ENCODE measurements around the gene ZNF343. TPM values are rescaled to one million over a fixed set of nuclear protein-coding genes. Genes with fewer than 3 reads are reported as not detected.

ZNF343 gene
- total RNA-seq, 1 donor from 2014 or later: 6.2 TPM

DNA sequence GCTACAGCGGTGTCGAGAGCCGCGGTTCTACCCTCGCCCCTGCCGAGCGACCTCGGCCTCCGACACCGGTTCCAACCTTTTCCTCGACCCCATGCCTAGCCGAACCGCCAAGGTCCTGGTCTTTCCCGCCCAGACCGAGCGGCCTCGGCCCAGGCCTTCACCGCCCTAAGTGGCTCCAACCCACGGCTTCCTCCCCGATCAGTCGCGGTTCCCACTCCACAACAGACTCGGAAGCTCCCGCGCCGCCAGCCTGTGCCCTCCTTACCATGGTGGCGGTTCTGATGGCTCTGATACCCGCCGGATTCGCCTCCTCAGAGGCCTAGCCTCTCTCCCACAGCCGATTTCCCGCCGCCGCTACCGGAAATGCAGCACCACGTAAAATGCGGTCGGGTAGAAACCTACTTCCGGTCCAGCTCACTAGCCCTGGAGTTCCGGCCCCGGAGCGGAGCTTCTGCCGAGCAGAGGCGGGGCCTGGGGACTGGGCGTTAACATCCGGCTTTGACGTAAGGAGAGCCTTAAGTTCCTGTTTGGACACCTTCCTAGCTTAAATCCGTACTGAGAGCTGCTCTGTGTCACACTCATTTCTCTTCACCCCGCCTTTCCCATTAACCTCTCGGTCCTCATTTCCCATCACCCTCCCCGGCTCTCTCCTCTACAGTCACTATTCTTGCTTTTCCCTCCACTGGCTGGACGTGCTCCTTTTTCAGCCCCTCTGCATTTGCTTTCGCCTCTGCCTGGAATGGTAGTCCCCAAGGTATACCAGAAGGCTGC lies 38.1 kb downstream of the ZNF343 start, which contains the start of gene SNRPB:
Gene SNRPB (minus strand): TSS at position 367 of the 771 bp plus-strand sequence. CDS start 99 bp downstream, at position 268.
- Histone ChIP-seq H3K36me3 (ENCODE audit: control insufficient read depth, insufficient read depth, low read length) (no peaks in the 10 kb centered on the region), H3K4me3 (ENCODE audit: low read depth, low read length) (peak within 1 kb of the TSS; percentile 73), H3K27me3 (ENCODE audit: control insufficient read depth, insufficient read depth, low read length) (no peaks in the 10 kb centered on the region)
- TF ChIP-seq, protein P1, sequence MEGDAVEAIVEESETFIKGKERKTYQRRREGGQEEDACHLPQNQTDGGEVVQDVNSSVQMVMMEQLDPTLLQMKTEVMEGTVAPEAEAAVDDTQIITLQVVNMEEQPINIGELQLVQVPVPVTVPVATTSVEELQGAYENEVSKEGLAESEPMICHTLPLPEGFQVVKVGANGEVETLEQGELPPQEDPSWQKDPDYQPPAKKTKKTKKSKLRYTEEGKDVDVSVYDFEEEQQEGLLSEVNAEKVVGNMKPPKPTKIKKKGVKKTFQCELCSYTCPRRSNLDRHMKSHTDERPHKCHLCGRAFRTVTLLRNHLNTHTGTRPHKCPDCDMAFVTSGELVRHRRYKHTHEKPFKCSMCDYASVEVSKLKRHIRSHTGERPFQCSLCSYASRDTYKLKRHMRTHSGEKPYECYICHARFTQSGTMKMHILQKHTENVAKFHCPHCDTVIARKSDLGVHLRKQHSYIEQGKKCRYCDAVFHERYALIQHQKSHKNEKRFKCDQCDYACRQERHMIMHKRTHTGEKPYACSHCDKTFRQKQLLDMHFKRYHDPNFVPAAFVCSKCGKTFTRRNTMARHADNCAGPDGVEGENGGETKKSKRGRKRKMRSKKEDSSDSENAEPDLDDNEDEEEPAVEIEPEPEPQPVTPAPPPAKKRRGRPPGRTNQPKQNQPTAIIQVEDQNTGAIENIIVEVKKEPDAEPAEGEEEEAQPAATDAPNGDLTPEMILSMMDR (IDR thresholded peaks at IDR 0.05; ENCODE audit: insufficient read depth, low read length, poor library complexity, severe bottlenecking): no peak
- peak; percentile 96 for DNase-seq (ENCODE audit: low read depth)

DNA sequence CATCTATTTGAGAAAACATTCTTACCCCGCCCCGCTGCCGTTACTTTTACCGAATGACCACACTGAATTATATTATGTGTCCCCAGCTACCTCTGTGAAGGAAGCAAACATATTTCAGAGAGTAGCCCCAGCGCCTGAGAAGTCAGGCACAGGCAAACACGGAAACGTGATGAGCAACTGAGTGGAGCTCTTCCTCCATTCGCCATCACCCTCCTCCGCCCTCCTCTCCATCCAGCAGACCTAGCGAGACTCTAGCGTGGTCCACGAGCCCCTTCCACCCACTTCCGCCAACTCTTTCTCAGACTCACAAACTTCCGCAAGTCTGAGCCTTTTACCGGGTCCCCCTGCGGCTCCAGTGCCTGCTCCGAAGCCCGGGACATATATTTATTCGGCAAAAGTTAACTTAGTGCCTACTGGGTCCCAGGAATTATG lies 38.7 kb downstream of the ZNF343 start:
- TF ChIP-seq, protein P1 (IDR thresholded peaks at IDR 0.05; ENCODE audit: insufficient read depth, low read length, poor library complexity, severe bottlenecking): no peak
- peak; percentile 10 for DNase-seq (ENCODE audit: low read depth)
- no peaks in the 10 kb centered on the region for H3K27me3 ChIP-seq (ENCODE audit: control insufficient read depth, insufficient read depth, low read length)
- peak overlapping the region; percentile 73 for H3K4me3 ChIP-seq (ENCODE audit: low read depth, low read length)
- H3K36me3 ChIP-seq (ENCODE audit: control insufficient read depth, insufficient read depth, low read length): no peaks in the 10 kb centered on the region

- peak overlapping the region; percentile 73 for H3K4me3 ChIP-seq (ENCODE audit: low read depth, low read length)
- TF ChIP-seq, protein P1 (IDR thresholded peaks at IDR 0.05; ENCODE audit: insufficient read depth, low read length, poor library complexity, severe bottlenecking): no peak
- H3K36me3 ChIP-seq (ENCODE audit: control insufficient read depth, insufficient read depth, low read length): peaks cover 2% of the 10 kb centered on the region
- H3K27me3 ChIP-seq (ENCODE audit: control insufficient read depth, insufficient read depth, low read length): no peaks in the 10 kb centered on the region
- no peak for DNase-seq (ENCODE audit: low read depth)
These were observed 39.9 kb downstream of the ZNF343 start for GRCh38 chr20:2468581-2469407.

DNA sequence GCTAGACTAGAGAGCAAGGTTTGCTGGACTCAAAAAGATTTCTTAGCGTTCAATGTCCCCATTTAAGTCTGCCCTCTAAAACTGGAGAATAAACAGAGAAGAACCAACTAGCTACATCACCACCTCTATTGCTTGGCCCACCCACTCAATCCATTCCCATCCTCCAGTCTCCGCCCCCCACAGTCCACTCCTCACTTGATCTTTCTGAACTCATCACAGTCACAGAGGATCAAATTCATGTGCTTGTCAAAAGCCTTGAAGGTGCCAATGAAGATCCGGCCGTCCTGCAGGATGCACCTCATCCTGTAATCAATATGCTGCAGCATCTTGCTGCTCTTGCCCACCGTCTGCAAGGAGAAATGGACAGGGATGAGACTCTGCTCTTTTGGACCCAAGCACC lies 41.3 kb downstream of the ZNF343 start:
- Histone ChIP-seq H3K4me3 (ENCODE audit: low read depth, low read length) (no peak overlapping the region), H3K36me3 (ENCODE audit: control insufficient read depth, insufficient read depth, low read length) (peaks cover 9% of the 10 kb centered on the region), H3K27me3 (ENCODE audit: control insufficient read depth, insufficient read depth, low read length) (no peaks in the 10 kb centered on the region)
- DNase-seq (ENCODE audit: low read depth): no peak
- TF ChIP-seq, protein P1 (IDR thresholded peaks at IDR 0.05; ENCODE audit: insufficient read depth, low read length, poor library complexity, severe bottlenecking): no peak

DNA sequence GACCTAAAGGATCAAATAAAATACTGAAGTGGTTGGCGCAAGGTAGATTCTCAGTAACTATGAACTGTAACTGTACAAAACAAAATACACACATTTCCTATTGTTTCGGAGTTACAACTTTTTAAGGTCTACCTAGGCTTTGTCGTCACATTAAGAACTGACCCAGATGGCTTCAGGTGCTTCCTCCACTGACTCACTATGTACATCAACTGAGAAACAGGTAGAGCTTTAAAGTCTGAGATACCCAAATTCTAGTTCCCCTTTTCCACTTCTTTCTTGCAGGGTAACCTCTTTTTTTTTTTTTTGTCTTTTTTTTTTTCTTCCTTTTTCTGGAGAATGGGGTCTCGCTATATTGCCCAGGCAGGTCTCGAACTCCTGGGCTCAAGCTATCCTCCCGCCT lies 43.6 kb downstream of the ZNF343 start:
- no peak for DNase-seq (ENCODE audit: low read depth)
- Histone ChIP-seq H3K36me3 (ENCODE audit: control insufficient read depth, insufficient read depth, low read length) (peaks cover 9% of the 10 kb centered on the region), H3K4me3 (ENCODE audit: low read depth, low read length) (no peak overlapping the region), H3K27me3 (ENCODE audit: control insufficient read depth, insufficient read depth, low read length) (no peaks in the 10 kb centered on the region)
- TF ChIP-seq, protein P1 (IDR thresholded peaks at IDR 0.05; ENCODE audit: insufficient read depth, low read length, poor library complexity, severe bottlenecking): no peak

Data from kidney epithelial cell (primary cell).